ENCODE results near the gene CNTNAP5.
A peak's percentile ranks its signal among the peaks of the same experiment; 100 is the strongest.

The CNTNAP5 gene

GRCh38 chr2:124708661-124709060 lies 683.6 kb downstream of the CNTNAP5 start:
- FAIRE-seq: no peak
- no peak for DNase-seq (ENCODE audit: extremely low spot score, insufficient read length, low read depth)

- DNase-seq (ENCODE audit: extremely low spot score, insufficient read length, low read depth) (no peak), FAIRE-seq (no peak)
Measured at GRCh38 chr2:124713969-124714368, 688.9 kb downstream of the CNTNAP5 start.

DNA sequence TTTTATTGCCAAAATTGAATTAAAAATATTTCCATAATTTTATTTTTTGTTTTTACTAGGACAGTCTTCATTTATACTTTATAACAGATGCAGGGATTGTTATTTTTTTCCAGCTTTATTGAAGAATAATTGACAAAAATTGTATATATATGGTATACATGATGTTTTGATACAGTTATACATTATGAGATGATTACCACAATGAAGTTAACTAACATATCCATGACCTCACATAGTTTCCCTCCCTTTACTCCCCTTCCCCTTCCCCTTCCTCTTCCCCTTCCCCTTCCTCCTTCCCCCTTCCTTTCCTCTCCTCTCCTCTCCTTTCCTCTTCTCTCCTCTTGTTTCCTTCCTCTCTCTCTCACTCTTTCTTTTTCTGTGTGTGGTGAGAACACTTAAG lies 700.1 kb downstream of the CNTNAP5 start:
- FAIRE-seq: no peak

GRCh38 chr2:124740636-124741035 lies 715.5 kb downstream of the CNTNAP5 start:
- no peak for FAIRE-seq
- DNase-seq (ENCODE audit: extremely low spot score, insufficient read length, low read depth): no peak

More for the DNA sequence above, 700.1 kb downstream of the CNTNAP5 start:
- no peak for DNase-seq (ENCODE audit: extremely low spot score, insufficient read length, low read depth)

GRCh38 chr2:124753842-124754241 lies 728.8 kb downstream of the CNTNAP5 start:
- no peak for DNase-seq (ENCODE audit: extremely low spot score, insufficient read length, low read depth)
- FAIRE-seq: no peak

- DNase-seq (ENCODE audit: extremely low spot score, insufficient read length, low read depth) (no peak), FAIRE-seq (no peak)
Measured at GRCh38 chr2:124755386-124755785, 730.3 kb downstream of the CNTNAP5 start.

DNA sequence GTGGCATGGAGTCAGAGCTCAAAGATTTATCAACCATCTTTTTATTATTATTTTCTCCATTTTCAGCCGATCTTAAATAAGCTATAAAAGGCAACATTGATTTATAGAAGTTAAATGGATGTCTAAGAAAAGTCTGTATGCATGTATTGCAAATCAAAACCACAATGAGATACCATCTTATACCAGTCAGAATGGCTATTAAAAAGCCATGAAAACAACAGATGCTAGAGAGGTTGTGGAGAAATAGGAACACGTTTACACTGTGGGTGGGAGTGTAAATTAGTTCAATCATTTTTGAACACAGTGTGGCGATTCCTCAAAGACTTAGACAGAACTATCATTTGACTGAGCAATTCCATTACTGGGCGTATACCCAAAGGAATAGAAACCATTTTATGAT lies 731.0 kb downstream of the CNTNAP5 start:
- DNase-seq (ENCODE audit: extremely low spot score, insufficient read length, low read depth) (no peak), FAIRE-seq (no peak)

- DNase-seq (ENCODE audit: extremely low spot score, insufficient read length, low read depth): no peak
- no peak for FAIRE-seq
Measured at GRCh38 chr2:124762388-124762787, 737.3 kb downstream of the CNTNAP5 start.

DNA sequence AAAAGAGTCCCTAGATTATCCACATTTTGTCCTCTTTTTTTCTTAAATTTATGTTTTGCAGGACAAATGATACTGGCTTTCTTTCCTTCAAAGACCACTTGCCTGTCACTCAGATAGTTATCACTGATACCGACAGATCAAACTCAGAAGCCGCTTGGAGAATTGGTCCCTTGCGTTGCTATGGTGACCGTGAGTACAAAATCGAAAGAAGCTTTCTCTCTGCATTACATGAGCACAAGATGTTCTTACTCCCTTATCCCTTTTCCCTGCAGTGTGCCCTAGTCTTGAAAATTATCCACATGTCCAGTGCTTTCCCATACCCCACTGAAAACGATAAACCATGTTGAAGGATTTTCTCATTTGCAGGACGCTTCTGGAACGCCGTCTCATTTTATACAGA lies 738.5 kb downstream of the CNTNAP5 start:
- FAIRE-seq (no peak), DNase-seq (ENCODE audit: extremely low spot score, insufficient read length, low read depth) (no peak)

GRCh38 chr2:124774781-124775180 lies 749.7 kb downstream of the CNTNAP5 start:
- no peak for FAIRE-seq
- no peak for DNase-seq (ENCODE audit: extremely low spot score, insufficient read length, low read depth)

DNA sequence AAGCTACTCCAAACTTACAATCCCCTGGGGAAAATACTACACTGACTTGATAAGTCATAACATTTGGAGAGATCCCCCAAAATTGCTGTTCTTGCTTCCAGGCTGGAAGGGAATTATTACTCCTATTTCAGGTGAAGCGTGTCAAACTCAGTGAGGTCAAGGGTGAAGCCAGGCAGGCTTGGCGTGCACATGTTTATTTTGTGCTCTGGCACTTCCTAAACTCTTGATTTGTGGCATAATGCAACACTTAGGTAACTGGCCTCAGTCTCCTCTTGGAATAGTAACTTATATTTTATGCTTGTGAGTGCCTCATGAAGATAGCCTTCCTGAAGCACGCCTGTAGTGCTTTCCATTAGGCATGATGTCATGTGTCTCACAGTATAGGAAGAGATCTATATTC lies 751.2 kb downstream of the CNTNAP5 start:
- no peak for FAIRE-seq
- DNase-seq (ENCODE audit: extremely low spot score, insufficient read length, low read depth): no peak

GRCh38 chr2:124778076-124778475 lies 753.0 kb downstream of the CNTNAP5 start:
- no peak for DNase-seq (ENCODE audit: extremely low spot score, insufficient read length, low read depth)
- FAIRE-seq: no peak

- DNase-seq (ENCODE audit: extremely low spot score, insufficient read length, low read depth): no peak
- no peak for FAIRE-seq
Measured at GRCh38 chr2:124796647-124797046, 771.6 kb downstream of the CNTNAP5 start.

GRCh38 chr2:124797049-124797448 lies 772.0 kb downstream of the CNTNAP5 start:
- no peak for DNase-seq (ENCODE audit: extremely low spot score, insufficient read length, low read depth)
- no peak for FAIRE-seq

DNA sequence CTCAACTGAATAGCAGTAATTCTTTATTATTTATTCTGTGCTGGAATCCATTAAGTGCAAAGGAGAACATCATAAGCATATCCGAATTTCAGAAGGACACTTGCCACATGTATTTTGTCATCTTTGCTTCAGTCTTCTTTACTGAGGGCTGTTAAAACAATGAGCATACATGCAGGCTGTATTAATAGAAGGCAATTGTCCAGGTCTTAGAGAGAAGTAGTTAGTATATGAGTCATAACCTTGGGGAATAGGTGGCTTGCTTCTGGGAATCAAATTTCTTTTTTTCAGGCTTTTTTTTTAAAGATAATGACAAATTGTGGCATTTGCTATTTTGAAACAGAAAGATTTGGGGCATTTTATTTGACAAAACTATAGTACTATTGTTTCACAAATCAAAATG lies 773.5 kb downstream of the CNTNAP5 start:
- DNase-seq (ENCODE audit: extremely low spot score, insufficient read length, low read depth) (no peak), FAIRE-seq (no peak)

DNA sequence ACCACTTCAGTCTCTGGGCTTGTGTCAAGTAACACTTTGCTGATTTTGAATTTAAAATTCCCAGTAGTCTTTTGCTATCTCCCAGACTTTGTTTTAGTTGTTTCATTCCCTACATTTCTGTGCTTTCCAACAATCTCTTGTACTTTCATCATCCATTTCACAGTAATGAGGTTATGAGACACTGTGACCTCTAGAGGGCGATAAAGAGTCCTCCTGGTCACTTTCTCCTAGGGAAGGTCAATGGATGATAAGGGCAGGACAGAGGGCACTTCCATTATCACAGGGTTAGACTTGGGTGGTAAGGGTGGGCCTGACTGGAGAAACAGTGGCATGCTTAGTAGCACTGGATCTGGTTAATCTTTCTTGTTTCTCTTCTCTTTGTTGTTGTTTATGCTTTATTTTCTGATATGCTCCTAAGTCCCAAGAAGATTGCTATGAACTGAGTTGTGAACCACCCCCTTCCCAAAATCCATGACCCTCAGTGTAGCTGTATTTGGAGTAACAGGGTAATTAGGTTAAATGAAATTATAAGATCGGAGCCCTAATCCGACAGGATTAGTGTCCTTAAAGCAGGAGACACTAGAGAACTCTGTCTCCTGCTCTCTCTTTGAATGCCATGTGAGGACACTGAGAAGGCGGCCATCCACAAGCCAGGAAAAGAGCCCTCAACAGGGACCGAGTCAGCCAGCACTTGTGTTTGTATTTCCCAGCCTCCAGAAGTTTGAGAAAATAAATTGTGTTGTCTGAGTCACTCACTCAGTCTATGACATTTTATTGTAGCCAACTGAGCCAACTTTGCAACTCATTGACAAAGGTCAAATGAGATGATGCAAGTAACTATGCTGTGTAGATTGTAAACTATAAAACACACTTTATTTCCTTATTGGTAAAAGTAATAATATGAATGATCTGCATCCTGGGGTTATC lies 779.2 kb downstream of the CNTNAP5 start:
- FAIRE-seq: no peak
- peak; percentile 1 for DNase-seq (ENCODE audit: extremely low spot score, insufficient read length, low read depth)

- FAIRE-seq (no peak), DNase-seq (ENCODE audit: extremely low spot score, insufficient read length, low read depth) (no peak)
Measured at GRCh38 chr2:124805060-124805459, 780.0 kb downstream of the CNTNAP5 start.

GRCh38 chr2:124810132-124810531 lies 785.0 kb downstream of the CNTNAP5 start:
- DNase-seq (ENCODE audit: extremely low spot score, insufficient read length, low read depth): no peak

GRCh38 chr2:124814968-124815745 lies 790.1 kb downstream of the CNTNAP5 start:
- FAIRE-seq (no peak), DNase-seq (ENCODE audit: extremely low spot score, insufficient read length, low read depth) (no peak)

More at GRCh38 chr2:124810132-124810531, 785.0 kb downstream of the CNTNAP5 start:
- FAIRE-seq: no peak

DNA sequence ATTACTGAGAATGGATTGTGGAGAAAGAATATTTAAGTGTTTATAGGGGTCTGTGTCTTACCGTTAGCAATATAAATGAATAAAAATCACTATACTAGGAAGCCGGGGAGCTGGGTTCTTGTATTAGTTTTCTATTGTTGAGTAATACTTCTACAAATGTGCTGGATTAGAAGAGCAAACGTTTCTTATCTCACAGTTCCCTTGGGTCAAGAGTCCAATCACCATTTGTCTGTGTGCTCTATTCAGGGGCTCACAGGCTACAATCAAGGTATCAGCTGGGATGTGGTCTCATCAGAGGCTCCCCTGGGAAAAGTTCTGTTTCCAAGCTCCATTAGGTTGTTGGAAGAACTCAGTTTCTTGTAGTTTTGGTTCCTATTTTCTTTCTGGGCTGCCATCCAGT lies 790.9 kb downstream of the CNTNAP5 start:
- no peak for DNase-seq (ENCODE audit: extremely low spot score, insufficient read length, low read depth)
- FAIRE-seq: no peak

DNA sequence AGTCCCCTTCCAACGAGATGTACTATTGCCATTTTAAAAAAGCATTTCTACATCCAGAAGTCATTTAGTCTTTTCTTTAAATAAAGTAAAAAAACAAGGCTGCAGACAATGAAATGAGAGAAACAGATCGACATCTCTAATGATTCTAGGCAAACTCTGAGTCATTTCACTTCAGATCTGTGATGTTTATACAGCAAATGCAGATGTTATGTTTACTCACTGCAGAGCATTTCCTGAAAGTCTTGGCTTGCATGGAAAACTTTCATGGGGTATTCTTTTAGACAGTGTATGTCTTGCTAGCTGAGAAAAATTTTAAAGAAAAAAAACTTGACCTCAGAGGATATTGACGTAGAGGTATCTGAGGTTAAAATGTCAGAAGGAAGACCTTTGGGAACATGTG lies 797.4 kb downstream of the CNTNAP5 start:
- no peak for DNase-seq (ENCODE audit: extremely low spot score, insufficient read length, low read depth)
- FAIRE-seq: no peak

Data from GM18507 (cell line).